IMR-90 (cell line): Measurements from ENCODE around the gene CDCA4. TPM values are rescaled to one million over a fixed set of nuclear protein-coding genes. Genes with fewer than 3 reads are reported as not detected.

Experiments
- ATAC-seq: fragments of 200-7000 bp; cut with Tn5 transposase; 2 replicates; pipeline ENCODE4 v1.9.1; 2020; ENCODE audit warnings: low read depth, mild to moderate bottlenecking, moderate library complexity
- BruUV-seq: library from RNA; stranded (reverse); fragments of 400-500 nt; replicated peaks from 2 replicates; lab custom pipeline; 2021; lab: Mats Ljungman, UMichigan
- CTCF ChIA-PET: fragments of 300-600 bp; formaldehyde crosslinking; extraction: SDS; loops from one replicate; lab custom pipeline; 2021; ENCODE audit warnings: antibody characterized with exemption; lab: Yijun Ruan, JAX
- POLR2A ChIA-PET: fragments of 300-600 bp; sonication (Branson Sonifier 250); formaldehyde crosslinking; loops from one replicate; lab custom pipeline; 2022; ENCODE audit warnings: antibody characterized with exemption; ENCODE audit not compliant: unreplicated experiment; lab: Charles Lee
- DNase-seq: peaks from one replicate; pipeline ENCODE4 v3.0.0; 2013
- H2AFZ ChIP-seq: replicated peaks from 2 replicates; pipeline ENCODE3; 2013; ENCODE audit warnings: low read length, mild to moderate bottlenecking; ENCODE audit not compliant: poor library complexity
- H2AK5ac ChIP-seq: 2 replicates; pipeline ENCODE4 v1.6.1; 2013; ENCODE audit warnings: low read depth, low read length, inconsistent platforms
- H2AK9ac ChIP-seq: replicated peaks from 2 replicates; pipeline ENCODE3; 2013; ENCODE audit warnings: mild to moderate bottlenecking, low read depth, low read length, moderate library complexity; ENCODE audit not compliant: poor library complexity
- H2BK120ac ChIP-seq: 2 replicates; pipeline ENCODE4 v1.6.1; 2013; ENCODE audit warnings: low read depth, low read length, inconsistent platforms
- H2BK15ac ChIP-seq: 3 replicates; pipeline ENCODE4 v1.6.1; 2013; ENCODE audit warnings: low read depth, low read length, inconsistent platforms
- H2BK20ac ChIP-seq: 2 replicates; pipeline ENCODE4 v1.6.1; 2013; ENCODE audit warnings: low read depth, mild to moderate bottlenecking, inconsistent platforms, low read length, moderate library complexity
- H2BK5ac ChIP-seq: 2 replicates; pipeline ENCODE4 v1.6.1; 2013; ENCODE audit warnings: mild to moderate bottlenecking, low read depth, low read length, inconsistent platforms; ENCODE audit not compliant: poor library complexity, severe bottlenecking
- H3K14ac ChIP-seq: replicated peaks from 2 replicates; pipeline ENCODE4 v1.6.1; 2013; ENCODE audit warnings: low read depth, low read length, inconsistent platforms
- H3K18ac ChIP-seq: 2 replicates; pipeline ENCODE4 v1.6.1; 2013; ENCODE audit warnings: low read depth, low read length, control low read depth
- H3K23ac ChIP-seq: 2 replicates; pipeline ENCODE4 v1.6.1; 2013; ENCODE audit warnings: low read depth, low read length, inconsistent platforms
- H3K27ac ChIP-seq: 2 replicates; pipeline ENCODE4 v1.5.1; 2013; ENCODE audit warnings: mild to moderate bottlenecking, control low read depth, low read length; ENCODE audit not compliant: insufficient read depth
- H3K27me3 ChIP-seq: 2 replicates; pipeline ENCODE4 v1.6.1; 2013; ENCODE audit warnings: low read length; ENCODE audit not compliant: control insufficient read depth, insufficient read depth
- H3K36me3 ChIP-seq: 2 replicates; pipeline ENCODE4 v1.6.1; 2013; ENCODE audit warnings: low read length, mixed read lengths; ENCODE audit not compliant: control insufficient read depth, insufficient read depth
- H3K4ac ChIP-seq: 2 replicates; pipeline ENCODE4 v1.6.1; 2013; ENCODE audit warnings: low read depth, low read length, inconsistent platforms
- H3K4me1 ChIP-seq: 2 replicates; pipeline ENCODE4 v1.6.1; 2013; ENCODE audit warnings: low read length, mixed read lengths; ENCODE audit not compliant: control insufficient read depth, insufficient read depth
- H3K4me2 ChIP-seq: 2 replicates; pipeline ENCODE4 v1.6.1; 2013; ENCODE audit warnings: low read depth, mild to moderate bottlenecking, control low read depth, low read length, moderate library complexity
- H3K4me3 ChIP-seq: 2 replicates; pipeline ENCODE4 v1.5.1; 2013; ENCODE audit warnings: low read depth, mild to moderate bottlenecking, control low read depth, low read length, moderate library complexity; ENCODE audit not compliant: insufficient read depth
- H3K56ac ChIP-seq: 2 replicates; pipeline ENCODE4 v1.6.1; 2013; ENCODE audit warnings: low read length, inconsistent platforms; ENCODE audit not compliant: insufficient read depth; ENCODE audit errors: extremely low read depth
- H3K79me1 ChIP-seq, 2 experiments: 2 replicates each; pipeline ENCODE4 v1.6.1; 2013; ENCODE audit warnings: low read length in 2 of 2, inconsistent platforms in 1 of 2, low read depth in 1 of 2
- H3K9ac ChIP-seq: 2 replicates; pipeline ENCODE4 v1.6.1; 2013; ENCODE audit warnings: low read depth, low read length, control low read depth
- H3K9me1 ChIP-seq: 2 replicates; pipeline ENCODE4 v1.6.1; 2013; ENCODE audit warnings: low read length, inconsistent platforms; ENCODE audit not compliant: insufficient read depth
- H3K9me3 ChIP-seq: 2 replicates; pipeline ENCODE4 v1.6.1; 2013; ENCODE audit warnings: low read length; ENCODE audit not compliant: control insufficient read depth, insufficient read depth
- H4K20me1 ChIP-seq: 2 replicates; pipeline ENCODE4 v1.6.1; 2013; ENCODE audit warnings: low read length, inconsistent platforms; ENCODE audit not compliant: insufficient read depth
- H4K5ac ChIP-seq: 2 replicates; pipeline ENCODE4 v1.6.1; 2013; ENCODE audit warnings: mild to moderate bottlenecking, low read depth, low read length, control low read depth
- H4K8ac ChIP-seq, 2 experiments: 2 replicates each; pipeline ENCODE4 v1.6.1; 2013; ENCODE audit warnings: low read depth in 2 of 2, low read length in 2 of 2, control low read depth in 1 of 2, inconsistent platforms in 1 of 2
- H4K91ac ChIP-seq: 2 replicates; pipeline ENCODE4 v1.6.1; 2013; ENCODE audit warnings: low read depth, low read length, inconsistent platforms; ENCODE audit not compliant: insufficient read depth
- BHLHE40 ChIP-seq: fragments of 150-350 bp; IDR thresholded peaks from 2 replicates; pipeline ENCODE4 v1.6.1; 2016; ENCODE audit warnings: mild to moderate bottlenecking, low read depth, low read length
- CEBPB ChIP-seq: IDR thresholded peaks from 2 replicates; pipeline ENCODE4 v1.6.1; 2012; ENCODE audit warnings: low read depth, low read length, improper control_type of control experiment
- CHD1 ChIP-seq: IDR thresholded peaks from 2 replicates; pipeline ENCODE4 v1.6.1; 2012; ENCODE audit warnings: low read depth, low read length, improper control_type of control experiment
- ELK1 ChIP-seq: fragments of 150-350 bp; IDR thresholded peaks from 2 replicates; pipeline ENCODE4 v1.6.1; 2016; ENCODE audit warnings: low read depth, mild to moderate bottlenecking, low read length, moderate library complexity, borderline replicate concordance
- FOS ChIP-seq: fragments of 150-350 bp; IDR thresholded peaks from 2 replicates; pipeline ENCODE4 v1.6.1; 2016; ENCODE audit warnings: low read depth, low read length
- MAFK ChIP-seq: IDR thresholded peaks from 2 replicates; pipeline ENCODE4 v1.6.1; 2012; ENCODE audit warnings: low read depth, low read length, improper control_type of control experiment
- MAZ ChIP-seq: IDR thresholded peaks from 2 replicates; pipeline ENCODE4 v1.6.1; 2012; ENCODE audit warnings: low read depth, mild to moderate bottlenecking, low read length, improper control_type of control experiment, moderate library complexity, borderline replicate concordance
- MXI1 ChIP-seq: IDR thresholded peaks from 2 replicates; pipeline ENCODE4 v1.6.1; 2012; ENCODE audit warnings: low read depth, mild to moderate bottlenecking, low read length, moderate library complexity, borderline replicate concordance
- NFE2L2 ChIP-seq: fragments of 150-350 bp; IDR thresholded peaks from 2 replicates; pipeline ENCODE4 v1.6.1; 2016; ENCODE audit warnings: low read depth, mild to moderate bottlenecking, low read length
- POLR2A ChIP-seq: IDR thresholded peaks from 2 replicates; pipeline ENCODE4 v1.6.1; 2012; ENCODE audit warnings: mild to moderate bottlenecking, low read depth, low read length
- RAD21 ChIP-seq: IDR thresholded peaks from 2 replicates; pipeline ENCODE4 v1.6.1; 2012; ENCODE audit warnings: low read length, improper control_type of control experiment
- RCOR1 ChIP-seq: IDR thresholded peaks from 2 replicates; pipeline ENCODE4 v1.6.1; 2012; ENCODE audit warnings: mild to moderate bottlenecking, low read length, improper control_type of control experiment; ENCODE audit not compliant: insufficient replicate concordance
- RFX5 ChIP-seq: IDR thresholded peaks from 2 replicates; pipeline ENCODE4 v1.8.0; 2012; ENCODE audit warnings: low read depth, mild to moderate bottlenecking, low read length, moderate library complexity
- SMC3 ChIP-seq: fragments of 150-350 bp; IDR thresholded peaks from 2 replicates; pipeline ENCODE4 v1.6.1; 2016; ENCODE audit warnings: low read depth, mild to moderate bottlenecking, antibody characterized with exemption, low read length, moderate library complexity
- USF2 ChIP-seq: fragments of 150-350 bp; IDR thresholded peaks from 2 replicates; pipeline ENCODE4 v1.6.1; 2017; ENCODE audit warnings: mild to moderate bottlenecking, antibody characterized with exemption, low read length, low read depth
- WGBS, 2 experiments: methylation state at CpG; one replicate each; pipeline versions ENCODE4 v1.1.5 to v1.1.7; 2013; ENCODE audit warnings: missing lambda C conversion rate in 2 of 2; ENCODE audit not compliant: insufficient read length in 1 of 2; ENCODE audit errors: extremely low coverage in 2 of 2; 5-methylcytosine and 5-hydroxymethylcytosine counted together
- dilution Hi-C: fragments of 300-500 bp; cut with HindIII; formaldehyde crosslinking; loops from one replicate; pipeline ENCODE4 v1.14.3; 2018; ENCODE audit warnings: low sequenced_read_pairs; ENCODE audit not compliant: unreplicated experiment
- in situ Hi-C: fragments of 300-500 bp; cut with MboI; formaldehyde crosslinking; loops from 3 replicates; pipeline ENCODE4 v1.14.3; 2019; ENCODE audit warnings: low sequenced_read_pairs, inconsistent platforms, mixed read lengths
- intact Hi-C: fragments of 100-400 bp; cut with micrococcal nuclease; formaldehyde crosslinking; loops from 2 replicates; pipeline ENCODE4 v1.10.0; 2022
- polyA plus RNA-seq, 3 experiments: library from polyadenylated mRNA; depleted of rRNA; stranded (reverse); fragments of >200 nt; gene quantifications; 2 replicates each; pipeline ENCODE4 v1.2.3, GENCODE V29; 2012; ENCODE audit warnings: low replicate concordance in 1 of 3
- total RNA-seq: library from RNA; depleted of rRNA; stranded (reverse); fragments of >200 nt; gene quantifications from 2 replicates; pipeline ENCODE4 v1.2.3, GENCODE V29; 2012
- TF ChIP-seq, protein P1 (sequence below): conservative IDR thresholded peaks from 2 replicates; pipeline ENCODE4 v1.5.1; 2012; ENCODE audit warnings: mild to moderate bottlenecking, low read depth, low read length, improper control_type of control experiment

Gene CDCA4
- total and polyA plus RNA-seq, 2 of the 4 experiments (the other 2 are of a cell fraction): 17.7 to 18.6 TPM

- Histone ChIP-seq H4K5ac (no peak overlapping the region), H3K56ac (no peak overlapping the region), H3K14ac (no peak overlapping the region), H2BK120ac (no peak overlapping the region), H4K20me1 (no peaks in the 10 kb centered on the region), H3K4ac (no peak overlapping the region), H2BK15ac (no peak overlapping the region), H3K27me3 (no peaks in the 10 kb centered on the region), H2AK9ac (no peak overlapping the region), H3K23ac (no peak overlapping the region), H2BK5ac (no peak overlapping the region), H3K27ac (no peak overlapping the region), H3K9me1 (peaks cover 2% of the 10 kb centered on the region; the same call in 1 of the 2 replicates), H2AK5ac (no peak overlapping the region), H2AFZ (no peak overlapping the region), H3K4me1 (no peaks in the 10 kb centered on the region), H3K9ac (no peak overlapping the region), H3K18ac (no peak overlapping the region), H4K8ac (no peak overlapping the region), H2BK20ac (no peak overlapping the region), H3K4me3 (no peak overlapping the region), H3K4me2 (no peak overlapping the region), H3K36me3 (peaks cover 12% of the 10 kb centered on the region; the same call in 1 of the 2 replicates), H3K9me3 (0 out of 2 replicates have a peak, but pooled peaks cover 3% of the 10 kb centered on the region), H3K79me1 (peaks cover 0 to 10% of the 10 kb centered on the region in 2 experiments; a peak in 1 of 4 replicates), H4K91ac (no peak overlapping the region)
- DNase-seq (no peak), ATAC-seq (no peak)
- in situ Hi-C loops (no loop called here), dilution Hi-C loops (no loop called here), intact Hi-C loops (no loop called here)
- ChIA-PET POLR2A (no interaction called here), CTCF (no interaction called here)
- WGBS, 2 experiments: 95% methylated on average over 3 of the region's 5 CpGs; no CpG with 5 or more reads in 1 of the 2 experiments
- no peak for TF ChIP-seq CHD1
- TF ChIP-seq NFE2L2: no peak
- no peak for TF ChIP-seq USF2
- no peak for TF ChIP-seq RAD21
- no peak for TF ChIP-seq MAZ
- no peak for TF ChIP-seq RFX5
- no peak for TF ChIP-seq ELK1
- TF ChIP-seq, protein P1, sequence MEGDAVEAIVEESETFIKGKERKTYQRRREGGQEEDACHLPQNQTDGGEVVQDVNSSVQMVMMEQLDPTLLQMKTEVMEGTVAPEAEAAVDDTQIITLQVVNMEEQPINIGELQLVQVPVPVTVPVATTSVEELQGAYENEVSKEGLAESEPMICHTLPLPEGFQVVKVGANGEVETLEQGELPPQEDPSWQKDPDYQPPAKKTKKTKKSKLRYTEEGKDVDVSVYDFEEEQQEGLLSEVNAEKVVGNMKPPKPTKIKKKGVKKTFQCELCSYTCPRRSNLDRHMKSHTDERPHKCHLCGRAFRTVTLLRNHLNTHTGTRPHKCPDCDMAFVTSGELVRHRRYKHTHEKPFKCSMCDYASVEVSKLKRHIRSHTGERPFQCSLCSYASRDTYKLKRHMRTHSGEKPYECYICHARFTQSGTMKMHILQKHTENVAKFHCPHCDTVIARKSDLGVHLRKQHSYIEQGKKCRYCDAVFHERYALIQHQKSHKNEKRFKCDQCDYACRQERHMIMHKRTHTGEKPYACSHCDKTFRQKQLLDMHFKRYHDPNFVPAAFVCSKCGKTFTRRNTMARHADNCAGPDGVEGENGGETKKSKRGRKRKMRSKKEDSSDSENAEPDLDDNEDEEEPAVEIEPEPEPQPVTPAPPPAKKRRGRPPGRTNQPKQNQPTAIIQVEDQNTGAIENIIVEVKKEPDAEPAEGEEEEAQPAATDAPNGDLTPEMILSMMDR: no peak
- no peak for TF ChIP-seq CEBPB
- TF ChIP-seq BHLHE40: no peak
- no peak for TF ChIP-seq FOS
- no peak for TF ChIP-seq POLR2A
- TF ChIP-seq MXI1: no peak
- TF ChIP-seq SMC3: no peak
- no peak for TF ChIP-seq MAFK
- no peak for TF ChIP-seq RCOR1
- BruUV-seq: no TSS peak
These were observed 24.9 kb downstream of the CDCA4 start for GRCh38 chr14:104996032-104996431.
